Neural cell (in vitro differentiated cells): ENCODE results near the gene KCNQ5. TPM values are rescaled to one million over a fixed set of nuclear protein-coding genes. Genes with fewer than 3 reads are reported as not detected.
A peak's percentile ranks its signal among the peaks of the same experiment; 100 is the strongest.
"Not testable (repeated sequence)": the region's sequence is repeated elsewhere in the genome, so short reads cannot be mapped to it uniquely, and the experiment has no call there.

Experiments used
- H2AFZ ChIP-seq: fragments of 200-600, 300-800 bp; sonication (generic), shearing (Covaris generic); 2 replicates; pipeline ENCODE4 v1.6.0; 2014; ENCODE audit warnings: low read depth, mild to moderate bottlenecking, antibody characterized with exemption, low read length, moderate library complexity
- H3F3A ChIP-seq: fragments of 200-600 bp; shearing (Covaris generic); 2 replicates; pipeline ENCODE4 v1.6.1; 2016; ENCODE audit warnings: mild to moderate bottlenecking, moderate library complexity, mixed read lengths, antibody characterized with exemption, low read length; ENCODE audit not compliant: insufficient read depth, poor library complexity, severe bottlenecking
- H3K27ac ChIP-seq: fragments of 200-600, 300-800 bp; sonication (generic), shearing (Covaris generic); 2 replicates; pipeline ENCODE4 v1.5.1; 2014; ENCODE audit warnings: mild to moderate bottlenecking, low read length, moderate library complexity
- H3K27me3 ChIP-seq: fragments of 300-800, 200-600 bp; sonication (generic), shearing (Covaris generic); 2 replicates; pipeline ENCODE4 v1.6.0; 2014; ENCODE audit warnings: mild to moderate bottlenecking, low read depth, low read length, moderate library complexity; ENCODE audit not compliant: insufficient read depth
- H3K36me3 ChIP-seq: fragments of 300-800, 200-600 bp; sonication (generic), shearing (Covaris generic); 2 replicates; pipeline ENCODE4 v1.5.1; 2014; ENCODE audit warnings: mild to moderate bottlenecking, antibody characterized with exemption, low read length, moderate library complexity; ENCODE audit not compliant: insufficient read depth
- H3K4me2 ChIP-seq: fragments of 300-800, 200-600 bp; sonication (generic), shearing (Covaris generic); 2 replicates; pipeline ENCODE4 v1.6.0; 2014; ENCODE audit warnings: mild to moderate bottlenecking, low read length
- H3K4me3 ChIP-seq: fragments of 300-800, 200-600 bp; sonication (generic), shearing (Covaris generic); 2 replicates; pipeline ENCODE4 v1.5.1; 2014; ENCODE audit warnings: mild to moderate bottlenecking, low read length, moderate library complexity
- H3K79me2 ChIP-seq: fragments of 200-600 bp; shearing (Covaris generic); replicated peaks from 2 replicates; pipeline ENCODE4 v1.6.0; 2014; ENCODE audit warnings: mild to moderate bottlenecking, low read length, moderate library complexity; ENCODE audit not compliant: insufficient read depth
- H3K9ac ChIP-seq: fragments of 300-800, 200-600 bp; sonication (generic), shearing (Covaris generic); 2 replicates; pipeline ENCODE4 v1.6.1; 2016; ENCODE audit warnings: mild to moderate bottlenecking, low read length, mixed read lengths
- H3K9me2 ChIP-seq: fragments of 200-600 bp; shearing (Covaris generic); 2 replicates; pipeline ENCODE4 v1.6.1; 2016; ENCODE audit warnings: mild to moderate bottlenecking, low read length, mixed read lengths; ENCODE audit not compliant: insufficient read depth
- H3K9me3 ChIP-seq: fragments of 200-600, 300-800 bp; sonication (generic), shearing (Covaris generic); 2 replicates; pipeline ENCODE4 v1.6.1; 2016; ENCODE audit warnings: mild to moderate bottlenecking, mixed run types, low read length, moderate library complexity, mixed read lengths
- H4K20me1 ChIP-seq: fragments of 200-600 bp; shearing (Covaris generic); 2 replicates; pipeline ENCODE4 v1.6.1; 2016; ENCODE audit warnings: mild to moderate bottlenecking, mixed run types; ENCODE audit not compliant: insufficient read depth
- CTCF ChIP-seq: fragments of 450-650 bp; IDR thresholded peaks from 2 replicates; pipeline ENCODE4 v1.5.1; 2014; ENCODE audit warnings: antibody characterized with exemption, mild to moderate bottlenecking, moderate library complexity; ENCODE audit not compliant: poor library complexity, severe bottlenecking
- EP300 ChIP-seq: fragments of 450-650 bp; conservative IDR thresholded peaks from 2 replicates; pipeline ENCODE4 v1.6.1; 2014; ENCODE audit warnings: antibody characterized with exemption, mild to moderate bottlenecking, moderate library complexity; ENCODE audit not compliant: poor library complexity, severe bottlenecking
- EZH2 ChIP-seq: fragments of 200-600, 300-800 bp; shearing (Covaris generic), sonication (generic); IDR thresholded peaks from 2 replicates; pipeline ENCODE4 v1.6.1; 2014; ENCODE audit warnings: antibody characterized with exemption, low read length, borderline replicate concordance, mild to moderate bottlenecking; ENCODE audit not compliant: insufficient read depth, poor library complexity, severe bottlenecking
- MXI1 ChIP-seq: fragments of 450-650 bp; conservative IDR thresholded peaks from 2 replicates; pipeline ENCODE4 v1.6.1; 2014; ENCODE audit warnings: antibody characterized with exemption, mild to moderate bottlenecking; ENCODE audit not compliant: poor library complexity, severe bottlenecking
- POLR2AphosphoS5 ChIP-seq: IDR thresholded peaks from 2 replicates; pipeline ENCODE4 v1.6.1; 2012
- RAD21 ChIP-seq: fragments of 450-650 bp; conservative IDR thresholded peaks from 2 replicates; pipeline ENCODE4 v1.6.1; 2014; ENCODE audit warnings: antibody characterized with exemption, mild to moderate bottlenecking, moderate library complexity
- REST ChIP-seq: IDR thresholded peaks from 2 replicates; pipeline ENCODE4 v1.6.1; 2012; ENCODE audit warnings: borderline replicate concordance
- SMC3 ChIP-seq: fragments of 450-650 bp; conservative IDR thresholded peaks from 2 replicates; pipeline ENCODE4 v1.6.1; 2014; ENCODE audit warnings: antibody characterized with exemption, mild to moderate bottlenecking, moderate library complexity; ENCODE audit not compliant: poor library complexity
- TAF1 ChIP-seq: IDR thresholded peaks from 2 replicates; pipeline ENCODE4 v1.6.1; 2012; ENCODE audit warnings: low read depth
- polyA plus RNA-seq: library from polyadenylated mRNA; depleted of rRNA; stranded (reverse); fragments of >200 nt; gene quantifications from 2 replicates; pipeline ENCODE4 v1.2.3, GENCODE V29; 2014

The KCNQ5 gene
- polyA plus RNA-seq, 1 donor from 2014 or later = 0.30 TPM

GRCh38 chr6:72580281-72580940 lies 41.5 kb upstream of the KCNQ5 start:
- no peaks in the 10 kb centered on the region for H3F3A ChIP-seq
- H4K20me1 ChIP-seq = no peaks in the 10 kb centered on the region
- no peaks in the 10 kb centered on the region for H3K36me3 ChIP-seq
- no peaks in the 10 kb centered on the region for H3K9me3 ChIP-seq
- H3K27ac ChIP-seq = no peak overlapping the region
- H3K4me3 ChIP-seq = no peak overlapping the region
- H3K4me2 ChIP-seq = no peak overlapping the region
- TF ChIP-seq RAD21 = peak; percentile 19
- TF ChIP-seq CTCF = peak; percentile 26
- peak; percentile 34 for TF ChIP-seq SMC3
- TF ChIP-seq EZH2 = no peak
- no peak for TF ChIP-seq EP300
- H3K79me2 ChIP-seq = no peaks in the 10 kb centered on the region
- H3K9me2 ChIP-seq = no peaks in the 10 kb centered on the region
- no peaks in the 10 kb centered on the region for H3K27me3 ChIP-seq
- H3K9ac ChIP-seq = no peak overlapping the region
- H2AFZ ChIP-seq = no peak overlapping the region

GRCh38 chr6:72580950-72581349 lies 40.9 kb upstream of the KCNQ5 start:
- H3F3A ChIP-seq, H3K36me3 ChIP-seq, H3K79me2 ChIP-seq, H2AFZ ChIP-seq, H4K20me1 ChIP-seq, H3K9me2 ChIP-seq, H3K4me3 ChIP-seq, H3K4me2 ChIP-seq, H3K27ac ChIP-seq, H3K9ac ChIP-seq, H3K9me3 ChIP-seq, H3K27me3 ChIP-seq: not testable (repeated sequence)

GRCh38 chr6:72588155-72588554 lies 33.7 kb upstream of the KCNQ5 start:
- Histone ChIP-seq H3F3A (no peaks in the 10 kb centered on the region), H3K9ac (no peak overlapping the region), H3K4me2 (no peak overlapping the region), H3K79me2 (no peaks in the 10 kb centered on the region), H3K4me3 (no peak overlapping the region), H3K27me3 (no peaks in the 10 kb centered on the region), H2AFZ (no peak overlapping the region), H3K9me3 (no peaks in the 10 kb centered on the region), H3K9me2 (no peaks in the 10 kb centered on the region), H3K27ac (no peak overlapping the region), H4K20me1 (no peaks in the 10 kb centered on the region), H3K36me3 (no peaks in the 10 kb centered on the region)
- TF ChIP-seq EZH2 = no peak

GRCh38 chr6:72589096-72589495 lies 32.8 kb upstream of the KCNQ5 start:
- Histone ChIP-seq H3K27me3 (no peaks in the 10 kb centered on the region), H2AFZ (no peak overlapping the region), H3K4me2 (no peak overlapping the region), H3K27ac (no peak overlapping the region), H3K4me3 (no peak overlapping the region), H3K36me3 (no peaks in the 10 kb centered on the region), H3K79me2 (no peaks in the 10 kb centered on the region), H3F3A (no peaks in the 10 kb centered on the region), H3K9me2 (no peaks in the 10 kb centered on the region), H4K20me1 (no peaks in the 10 kb centered on the region), H3K9ac (no peak overlapping the region), H3K9me3 (no peaks in the 10 kb centered on the region)
- TF ChIP-seq MXI1 (no peak), EP300 (no peak), SMC3 (no peak), TAF1 (no peak), REST (no peak), RAD21 (no peak), EZH2 (no peak), CTCF (no peak), POLR2AphosphoS5 (no peak)
